WERI-Rb-1 (cell line): ENCODE results near the gene ANKRD60.

Source experiments
- DNase-seq: peaks from one replicate; pipeline ENCODE4 v3.0.0-alpha.2; 2020
- H3K27ac ChIP-seq: fragments of 250-450 bp; sonication (Bioruptor Pico); 2 replicates; pipeline ENCODE4 v1.5.1; 2020; ENCODE audit warnings: mild to moderate bottlenecking, moderate library complexity
- H3K27me3 ChIP-seq: fragments of 250-450 bp; sonication (Bioruptor Pico); 2 replicates; pipeline ENCODE4 v1.5.1; 2021; ENCODE audit warnings: mild to moderate bottlenecking, low read depth, moderate library complexity; ENCODE audit not compliant: insufficient read depth, severe bottlenecking
- H3K36me3 ChIP-seq: fragments of 250-450 bp; sonication (Bioruptor Pico); 2 replicates; pipeline ENCODE4 v1.5.1; 2020; ENCODE audit warnings: mild to moderate bottlenecking, moderate library complexity
- H3K4me3 ChIP-seq: 2 replicates; pipeline ENCODE4 v1.5.1; 2011; ENCODE audit warnings: low read depth, mild to moderate bottlenecking, control low read depth, low read length
- H3K9me3 ChIP-seq: fragments of 250-450 bp; sonication (Bioruptor Pico); 2 replicates; pipeline ENCODE4 v1.5.1; 2021; ENCODE audit warnings: mild to moderate bottlenecking, moderate library complexity; ENCODE audit not compliant: severe bottlenecking
- TF ChIP-seq, protein P1 (sequence below): IDR thresholded peaks from 2 replicates; pipeline ENCODE4 v1.5.1; 2011; ENCODE audit warnings: low read depth, mild to moderate bottlenecking, control low read depth, inconsistent platforms, low read length

The ANKRD60 gene

GRCh38 chr20:58210398-58210747, 18.1 kb downstream of the ANKRD60 start:
- H3K27ac ChIP-seq, result no peak overlapping the region
- TF ChIP-seq, protein P1, sequence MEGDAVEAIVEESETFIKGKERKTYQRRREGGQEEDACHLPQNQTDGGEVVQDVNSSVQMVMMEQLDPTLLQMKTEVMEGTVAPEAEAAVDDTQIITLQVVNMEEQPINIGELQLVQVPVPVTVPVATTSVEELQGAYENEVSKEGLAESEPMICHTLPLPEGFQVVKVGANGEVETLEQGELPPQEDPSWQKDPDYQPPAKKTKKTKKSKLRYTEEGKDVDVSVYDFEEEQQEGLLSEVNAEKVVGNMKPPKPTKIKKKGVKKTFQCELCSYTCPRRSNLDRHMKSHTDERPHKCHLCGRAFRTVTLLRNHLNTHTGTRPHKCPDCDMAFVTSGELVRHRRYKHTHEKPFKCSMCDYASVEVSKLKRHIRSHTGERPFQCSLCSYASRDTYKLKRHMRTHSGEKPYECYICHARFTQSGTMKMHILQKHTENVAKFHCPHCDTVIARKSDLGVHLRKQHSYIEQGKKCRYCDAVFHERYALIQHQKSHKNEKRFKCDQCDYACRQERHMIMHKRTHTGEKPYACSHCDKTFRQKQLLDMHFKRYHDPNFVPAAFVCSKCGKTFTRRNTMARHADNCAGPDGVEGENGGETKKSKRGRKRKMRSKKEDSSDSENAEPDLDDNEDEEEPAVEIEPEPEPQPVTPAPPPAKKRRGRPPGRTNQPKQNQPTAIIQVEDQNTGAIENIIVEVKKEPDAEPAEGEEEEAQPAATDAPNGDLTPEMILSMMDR, result no peak
- H3K36me3 ChIP-seq, result no peaks in the 10 kb centered on the region
- H3K27me3 ChIP-seq, result peaks cover 3% of the 10 kb centered on the region
- H3K4me3 ChIP-seq, result no peak overlapping the region
- no peak for DNase-seq
- H3K9me3 ChIP-seq, result no peaks in the 10 kb centered on the region

GRCh38 chr20:58209652-58210397, 18.6 kb downstream of the ANKRD60 start:
- Histone ChIP-seq H3K4me3 (no peak overlapping the region), H3K9me3 (no peaks in the 10 kb centered on the region), H3K27ac (no peak overlapping the region), H3K27me3 (peaks cover 3% of the 10 kb centered on the region), H3K36me3 (no peaks in the 10 kb centered on the region)
- TF ChIP-seq, protein P1, result peak; percentile 100
- peak; percentile 74 for DNase-seq

- Histone ChIP-seq H3K4me3 (no peak overlapping the region), H3K36me3 (no peaks in the 10 kb centered on the region), H3K27ac (no peak overlapping the region), H3K27me3 (peaks cover 3% of the 10 kb centered on the region), H3K9me3 (no peaks in the 10 kb centered on the region)
- DNase-seq, result no peak
- TF ChIP-seq, protein P1, result no peak
Observed at GRCh38 chr20:58208944-58209343, 19.5 kb downstream of the ANKRD60 start.

GRCh38 chr20:58205850-58206249, 22.6 kb downstream of the ANKRD60 start:
- no peak overlapping the region for H3K4me3 ChIP-seq
- no peaks in the 10 kb centered on the region for H3K27me3 ChIP-seq
- DNase-seq, result no peak
- no peaks in the 10 kb centered on the region for H3K36me3 ChIP-seq
- H3K27ac ChIP-seq, result no peak overlapping the region
- no peaks in the 10 kb centered on the region for H3K9me3 ChIP-seq
- TF ChIP-seq, protein P1, result no peak

- H3K27me3 ChIP-seq, result no peaks in the 10 kb centered on the region
- no peak for DNase-seq
- no peaks in the 10 kb centered on the region for H3K36me3 ChIP-seq
- no peaks in the 10 kb centered on the region for H3K9me3 ChIP-seq
- TF ChIP-seq, protein P1, result no peak
- H3K27ac ChIP-seq, result no peak overlapping the region
- H3K4me3 ChIP-seq, result no peak overlapping the region
Observed at GRCh38 chr20:58202044-58202443, 26.4 kb downstream of the ANKRD60 start.

GRCh38 chr20:58201616-58202015, 26.8 kb downstream of the ANKRD60 start:
- Histone ChIP-seq H3K9me3 (no peaks in the 10 kb centered on the region), H3K27ac (no peak overlapping the region), H3K4me3 (no peak overlapping the region), H3K36me3 (no peaks in the 10 kb centered on the region), H3K27me3 (no peaks in the 10 kb centered on the region)
- TF ChIP-seq, protein P1, result no peak
- DNase-seq, result no peak
